HS-5 (cell line): Measurements from ENCODE around the gene KRTCAP2.
"Not testable (repeated sequence)": the region's sequence is repeated elsewhere in the genome, so short reads cannot be mapped to it uniquely, and the experiment has no call there.

Source experiments
- DNase-seq: peaks from one replicate; pipeline ENCODE4 v3.0.0-alpha.2; 2012; ENCODE audit warnings: low read depth

KRTCAP2 gene

DNA sequence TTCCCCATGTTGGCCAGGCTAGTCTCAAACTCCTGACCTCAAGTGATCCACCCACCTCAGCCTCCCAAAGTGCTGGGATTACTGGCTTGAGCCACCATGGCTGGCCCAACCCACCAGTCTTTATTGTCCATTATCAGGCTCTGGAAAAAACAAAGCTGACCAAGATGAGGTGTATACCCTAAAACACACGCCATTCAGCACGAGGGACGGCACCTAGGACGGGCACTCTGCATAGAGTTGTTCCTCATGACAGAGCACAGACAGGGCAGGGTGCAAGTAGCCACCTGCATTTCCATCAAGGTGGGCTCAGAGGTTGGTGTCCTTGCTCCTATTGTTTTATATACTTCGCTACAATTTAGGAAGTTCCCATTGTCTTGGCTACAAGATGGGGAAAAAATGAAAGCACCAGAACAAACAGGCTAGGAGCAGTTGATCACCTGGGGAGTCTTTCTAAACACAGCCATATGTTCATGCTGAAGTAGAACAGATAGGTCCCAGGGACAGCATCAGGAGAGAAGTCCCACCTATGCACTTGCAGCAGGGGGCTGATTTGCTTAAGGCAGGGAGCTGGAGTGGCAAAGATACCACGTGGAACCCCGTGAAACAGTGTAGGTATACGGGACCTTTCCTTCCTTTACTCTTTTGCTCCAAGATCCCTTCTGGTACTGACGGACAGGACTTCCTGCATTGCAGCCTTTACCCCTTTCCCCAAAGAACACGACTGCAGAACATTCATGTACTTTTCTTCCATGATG lies 4.5 kb downstream of the KRTCAP2 start:
- no peak for DNase-seq

DNA sequence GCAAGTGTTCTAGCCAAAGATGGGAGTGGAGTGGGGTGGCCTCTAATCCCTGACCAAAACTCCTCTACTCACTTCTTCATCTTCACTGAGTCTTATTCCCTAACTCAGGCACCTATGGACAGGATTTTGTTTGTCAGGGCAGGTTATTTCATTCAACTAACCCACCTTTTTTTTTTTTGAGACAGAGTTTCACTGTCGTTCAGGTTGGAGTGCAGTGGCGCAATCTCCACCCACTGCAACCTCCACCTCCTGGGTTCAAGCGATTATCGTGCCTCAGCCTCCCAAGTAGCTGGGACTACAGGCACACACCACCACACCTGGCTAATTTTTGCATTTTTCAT lies 5.0 kb downstream of the KRTCAP2 start:
- not testable (repeated sequence) for DNase-seq

- no peak for DNase-seq
These were observed 5.7 kb downstream of the KRTCAP2 start for GRCh38 chr1:155167166-155168104.

DNA sequence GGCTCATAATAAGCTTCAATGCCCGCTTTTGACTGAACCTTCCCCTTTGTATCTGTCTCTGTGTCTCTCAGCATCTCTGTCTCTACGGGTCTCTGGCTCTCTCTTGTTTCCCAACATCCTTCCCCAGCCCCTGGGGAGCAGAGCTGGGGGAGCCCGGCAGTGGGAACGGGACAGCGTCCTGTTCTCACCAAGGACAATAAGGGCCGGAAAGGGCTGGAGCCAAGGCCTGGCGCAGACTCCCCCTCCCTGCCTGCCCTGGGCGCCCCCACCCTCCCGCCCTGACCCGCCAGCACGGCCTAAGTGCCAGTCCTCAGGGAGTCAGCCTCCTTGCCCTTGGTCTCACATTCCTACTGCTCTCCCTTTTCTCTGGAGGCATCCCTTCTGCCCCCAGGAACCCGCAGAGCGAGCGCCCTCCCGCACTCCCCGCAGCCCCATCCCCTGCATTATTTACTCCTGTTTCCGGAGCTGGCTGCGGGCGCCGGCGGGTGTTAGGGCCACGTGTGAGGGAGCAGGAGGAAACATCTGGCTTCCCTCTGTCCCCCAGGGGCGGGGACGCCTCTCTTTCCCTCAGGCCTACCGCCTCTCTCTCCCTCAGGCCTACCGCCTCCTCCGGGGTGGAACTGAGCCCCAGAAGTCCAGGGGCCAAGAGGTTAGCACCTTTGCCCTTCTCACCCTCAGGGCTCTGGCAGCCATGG lies 6.5 kb downstream of the KRTCAP2 start:
- no peak for DNase-seq

GRCh38 chr1:155166051-155166470 lies 7.0 kb downstream of the KRTCAP2 start:
- no peak for DNase-seq

GRCh38 chr1:155164625-155165024 lies 8.5 kb downstream of the KRTCAP2 start:
- not testable (repeated sequence) for DNase-seq

GRCh38 chr1:155163785-155164184 lies 9.3 kb downstream of the KRTCAP2 start:
- DNase-seq: not testable (repeated sequence)

GRCh38 chr1:155162631-155163030 lies 10.5 kb downstream of the KRTCAP2 start:
- DNase-seq: not testable (repeated sequence)

DNA sequence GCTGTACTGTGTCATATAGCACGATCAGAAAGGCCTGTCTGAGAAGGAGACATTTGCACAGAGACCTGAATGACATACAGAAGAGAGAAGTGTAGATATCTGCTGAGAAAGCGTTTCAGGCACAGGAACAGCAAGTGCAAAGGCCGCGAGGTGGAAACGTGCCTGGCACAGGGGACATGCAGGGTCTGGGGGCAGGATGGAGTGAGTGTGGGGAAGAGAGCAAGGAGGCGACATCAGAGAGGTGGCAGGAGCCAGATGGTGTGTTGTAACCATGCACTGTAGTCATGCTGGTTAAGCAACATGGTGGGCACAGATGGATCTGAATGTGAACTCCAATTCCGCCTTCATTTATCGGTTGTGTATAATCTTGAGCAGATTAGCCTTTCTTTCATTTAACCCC lies 13.0 kb downstream of the KRTCAP2 start:
- DNase-seq: no peak

DNA sequence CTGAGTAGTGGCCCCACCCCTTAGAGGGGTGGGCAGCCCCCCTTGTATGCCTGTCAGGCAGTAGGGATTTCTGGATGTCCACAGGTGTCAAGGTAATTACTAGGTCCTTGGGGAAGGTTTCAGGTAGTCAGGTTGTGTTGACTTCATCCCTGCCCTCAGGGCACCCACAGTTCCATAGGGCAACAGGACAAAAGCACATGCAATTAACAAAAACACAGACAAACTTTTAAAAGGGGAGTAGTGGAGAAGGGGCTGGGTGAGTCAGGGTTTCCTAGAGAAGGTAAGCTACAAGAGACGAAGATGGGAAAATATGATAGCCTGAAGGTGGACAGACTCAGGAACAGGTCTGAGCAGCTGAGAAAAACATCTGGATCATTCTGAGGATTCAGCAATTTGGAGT lies 14.1 kb downstream of the KRTCAP2 start:
- DNase-seq: no peak

- DNase-seq: not testable (repeated sequence)
These were observed 17.0 kb downstream of the KRTCAP2 start for GRCh38 chr1:155155996-155156643.

DNA sequence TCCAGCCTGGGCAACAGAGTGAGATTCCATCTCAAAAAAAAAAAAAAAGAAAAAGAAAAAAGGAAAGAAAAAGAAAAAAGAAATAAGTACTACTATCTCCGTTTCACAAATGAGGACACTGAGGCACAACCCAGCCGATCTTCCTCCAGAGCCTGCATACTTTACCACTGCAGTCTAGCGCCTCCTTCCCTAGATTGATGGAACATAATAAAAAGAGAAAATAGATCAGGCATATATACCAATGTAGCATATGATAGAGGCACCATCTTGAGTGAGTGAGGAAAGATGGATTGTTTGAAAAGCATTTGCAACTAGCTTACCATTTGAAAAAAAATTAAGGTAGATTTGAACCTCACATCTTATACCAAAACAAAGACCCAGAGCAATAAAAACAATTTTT lies 27.6 kb downstream of the KRTCAP2 start:
- DNase-seq: no peak

DNA sequence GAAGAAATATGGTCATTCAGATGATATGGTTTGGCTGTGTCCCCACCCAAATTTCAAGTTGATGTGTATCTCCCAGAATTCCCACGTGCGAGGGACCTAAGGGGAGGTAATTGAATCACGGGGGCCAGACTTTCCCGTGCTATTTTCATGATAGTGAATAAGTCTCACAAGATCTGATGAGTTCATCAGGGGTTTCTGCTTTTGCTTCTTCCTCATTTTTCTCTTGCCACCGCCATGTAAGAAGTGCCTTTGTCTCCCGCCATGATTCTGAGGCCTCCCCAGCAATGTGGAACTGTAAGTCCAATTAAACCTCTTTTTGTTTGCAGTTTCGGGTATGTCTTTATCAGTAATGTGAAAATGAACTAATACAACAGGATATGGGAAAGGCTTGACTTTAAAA lies 31.4 kb downstream of the KRTCAP2 start:
- no peak for DNase-seq

- DNase-seq: no peak
These were observed 32.5 kb downstream of the KRTCAP2 start for GRCh38 chr1:155140630-155140953.

GRCh38 chr1:155139895-155140629 lies 33.0 kb downstream of the KRTCAP2 start, which contains the start of gene DPM3:
DPM3 (minus strand) TSS chr1:155140531; CDS start chr1:155140240, 291 bp downstream.
- DNase-seq: peak; percentile 35

- no peak for DNase-seq
These were observed 35.8 kb downstream of the KRTCAP2 start for GRCh38 chr1:155137154-155137949.

DNA sequence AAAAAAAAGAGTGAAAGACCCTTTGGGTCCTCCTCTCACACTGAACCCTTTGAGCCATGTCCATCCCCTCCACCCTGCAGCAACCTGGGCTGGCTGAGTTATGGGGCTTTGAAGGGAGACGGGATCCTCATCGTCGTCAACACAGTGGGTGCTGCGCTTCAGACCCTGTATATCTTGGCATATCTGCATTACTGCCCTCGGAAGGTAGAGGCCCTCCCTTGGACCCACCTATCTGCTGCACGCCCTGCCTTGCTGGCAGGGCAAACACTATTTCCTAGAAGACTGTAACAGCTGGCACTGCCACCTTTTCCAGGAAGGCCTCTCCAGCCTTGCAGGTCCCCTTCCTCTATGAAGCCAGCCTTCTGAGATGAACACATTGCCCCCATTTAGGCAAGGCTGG lies 36.4 kb downstream of the KRTCAP2 start:
- no peak for DNase-seq

GRCh38 chr1:155135415-155136028 lies 37.6 kb downstream of the KRTCAP2 start, which contains the start of gene SLC50A1:
SLC50A1 (plus strand) TSS chr1:155135852; CDS start chr1:155135912, 60 bp downstream.
- peak; percentile 52 for DNase-seq

DNA sequence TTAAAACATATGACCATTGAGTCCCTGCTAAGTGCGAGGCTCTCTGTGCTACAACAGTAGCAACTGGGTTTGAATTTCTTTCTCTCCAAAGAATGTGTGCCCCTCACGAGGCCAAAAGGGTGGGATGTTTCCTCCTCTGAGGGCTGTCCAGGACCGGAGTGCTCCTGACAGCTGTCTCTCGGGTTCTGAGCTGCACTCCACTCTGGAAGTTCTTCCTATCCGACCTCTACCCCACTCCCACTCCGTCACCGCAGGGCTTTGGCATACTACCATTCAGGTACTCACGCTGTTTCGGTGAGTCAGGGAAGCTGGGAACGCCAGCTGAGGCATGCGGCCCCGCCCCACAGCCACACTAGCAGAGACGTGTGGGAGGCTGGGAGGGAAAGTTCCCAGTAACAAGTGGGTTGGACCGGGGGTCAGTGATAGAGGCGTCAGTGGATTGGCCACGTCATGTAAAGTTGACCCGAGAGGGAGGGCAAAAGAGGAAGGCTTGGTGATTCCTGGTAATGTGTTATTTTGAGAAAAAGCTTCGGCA lies 38.2 kb downstream of the KRTCAP2 start:
- DNase-seq: peak; percentile 83

GRCh38 chr1:155134322-155134721 lies 38.8 kb downstream of the KRTCAP2 start:
- no peak for DNase-seq
